ENCODE measurements around the gene TBC1D16.

TBC1D16 gene

GRCh38 chr17:79890706-79891105 lies 145.0 kb downstream of the TBC1D16 start:
- no peak overlapping the region for H3K4me3 ChIP-seq (ENCODE audit: low read length)
- no peak for DNase-seq (ENCODE audit: low read depth, low spot score)

GRCh38 chr17:79888811-79889634 lies 146.6 kb downstream of the TBC1D16 start:
- H3K4me3 ChIP-seq (ENCODE audit: low read length), result no peak overlapping the region
- no peak for DNase-seq (ENCODE audit: low read depth, low spot score)

GRCh38 chr17:79888009-79888540 lies 147.6 kb downstream of the TBC1D16 start:
- no peak for DNase-seq (ENCODE audit: low read depth, low spot score)
- no peak overlapping the region for H3K4me3 ChIP-seq (ENCODE audit: low read length)

- no peak for DNase-seq (ENCODE audit: low read depth, low spot score)
- H3K4me3 ChIP-seq (ENCODE audit: low read length), result no peak overlapping the region
These were observed 148.2 kb downstream of the TBC1D16 start for GRCh38 chr17:79887451-79887991.

GRCh38 chr17:79883202-79883601 lies 152.5 kb downstream of the TBC1D16 start:
- H3K4me3 ChIP-seq (ENCODE audit: low read length), result no peak overlapping the region
- no peak for DNase-seq (ENCODE audit: low read depth, low spot score)

Data from Jurkat, Clone E6-1 (cell line).